ENCODE results near the gene LRRC2. TPM values are rescaled to one million over a fixed set of nuclear protein-coding genes. Genes with fewer than 3 reads are reported as not detected.

LRRC2 gene
- total RNA-seq, 1 experiment from 2014 or later = not detected

DNA sequence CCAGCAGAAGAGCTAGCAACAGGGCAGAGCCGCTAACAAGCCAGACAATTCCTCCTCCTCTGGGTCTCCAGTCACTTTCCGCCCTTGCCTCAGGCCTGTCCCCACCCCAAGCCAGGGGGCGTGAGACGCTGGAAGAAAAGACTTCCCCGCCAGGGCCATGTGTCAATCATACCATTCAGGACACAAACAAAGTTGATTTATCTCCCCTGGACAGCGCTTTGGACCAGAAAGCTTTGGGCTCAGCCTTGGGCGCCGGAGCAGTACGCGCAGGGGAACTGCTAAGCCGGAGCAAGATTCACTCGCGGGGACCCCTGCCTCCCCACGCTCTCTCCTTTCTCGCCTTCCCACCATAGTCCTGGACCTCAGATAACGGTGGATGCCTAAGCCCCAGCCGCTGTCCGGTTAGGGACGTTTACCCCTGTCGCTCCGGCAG lies 479 bp downstream of the LRRC2 start:
- no peak for TF ChIP-seq TCF7L2 (IDR thresholded peaks at IDR 0.05; ENCODE audit: low read depth, low read length)
- Histone ChIP-seq H3K4me1 (ENCODE audit: control insufficient read depth, insufficient read depth, low read length) (no peaks in the 10 kb centered on the region), H3K9me3 (ENCODE audit: control insufficient read depth, insufficient read depth, low read depth, low read length) (no peaks in the 10 kb centered on the region), H3K27me3 (ENCODE audit: control insufficient read depth, insufficient read depth, low read length) (peaks cover 5% of the 10 kb centered on the region), H3K36me3 (ENCODE audit: control insufficient read depth, insufficient read depth, low read length) (no peaks in the 10 kb centered on the region), H3K4me3 (ENCODE audit: low read depth in 2 of 2, low read length in 2 of 2) (peak overlapping the region; percentile 37 to 47), H3K27ac (ENCODE audit: low read length) (no peak overlapping the region)
- POLR2A ChIA-PET = no interaction called here
- DNase-seq (ENCODE audit: low read depth, low spot score) (no peak), ATAC-seq (peak; percentile 58)
- BruUV-seq (replicated peaks) = no TSS peak
- intact Hi-C loops (cut with micrococcal nuclease; ENCODE audit: unreplicated experiment) (no loop called here), in situ Hi-C loops (cut with HindIII; ENCODE audit: low pct_unique_long_range_greater_than_20kb, low sequenced_read_pairs) (no loop called here)
- CTCF ChIA-PET = no interaction called here

DNA sequence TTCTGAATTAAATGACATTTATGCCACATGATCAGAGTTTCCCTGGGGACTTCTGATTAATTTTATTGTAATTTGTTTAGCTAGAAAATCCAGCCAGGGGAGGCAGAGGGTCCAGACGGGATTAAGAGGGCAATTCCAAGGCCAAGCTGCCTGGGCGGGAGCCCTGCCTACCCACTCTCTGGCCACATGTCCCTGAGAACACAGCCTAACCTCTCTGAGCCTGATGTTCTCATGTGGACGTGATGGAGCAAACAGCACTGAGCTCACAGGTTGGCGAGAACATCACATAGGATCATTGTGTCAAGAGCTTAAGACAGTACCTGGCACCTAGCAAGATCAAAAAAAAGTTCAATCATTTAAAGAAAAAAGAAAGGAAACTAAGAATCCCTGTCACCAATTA lies 1.0 kb downstream of the LRRC2 start:
- intact Hi-C loops (cut with micrococcal nuclease; ENCODE audit: unreplicated experiment) = no loop called here
- Histone ChIP-seq H3K27me3 (ENCODE audit: control insufficient read depth, insufficient read depth, low read length) (peaks cover 5% of the 10 kb centered on the region), H3K4me3 (ENCODE audit: low read depth in 2 of 2, low read length in 2 of 2) (no peak overlapping the region), H3K4me1 (ENCODE audit: control insufficient read depth, insufficient read depth, low read length) (no peaks in the 10 kb centered on the region), H3K27ac (ENCODE audit: low read length) (no peak overlapping the region), H3K9me3 (ENCODE audit: control insufficient read depth, insufficient read depth, low read depth, low read length) (no peaks in the 10 kb centered on the region), H3K36me3 (ENCODE audit: control insufficient read depth, insufficient read depth, low read length) (no peaks in the 10 kb centered on the region)
- ATAC-seq (no peak), DNase-seq (ENCODE audit: low read depth, low spot score) (no peak)
- BruUV-seq (replicated peaks) = no TSS peak
- TF ChIP-seq, protein P1, sequence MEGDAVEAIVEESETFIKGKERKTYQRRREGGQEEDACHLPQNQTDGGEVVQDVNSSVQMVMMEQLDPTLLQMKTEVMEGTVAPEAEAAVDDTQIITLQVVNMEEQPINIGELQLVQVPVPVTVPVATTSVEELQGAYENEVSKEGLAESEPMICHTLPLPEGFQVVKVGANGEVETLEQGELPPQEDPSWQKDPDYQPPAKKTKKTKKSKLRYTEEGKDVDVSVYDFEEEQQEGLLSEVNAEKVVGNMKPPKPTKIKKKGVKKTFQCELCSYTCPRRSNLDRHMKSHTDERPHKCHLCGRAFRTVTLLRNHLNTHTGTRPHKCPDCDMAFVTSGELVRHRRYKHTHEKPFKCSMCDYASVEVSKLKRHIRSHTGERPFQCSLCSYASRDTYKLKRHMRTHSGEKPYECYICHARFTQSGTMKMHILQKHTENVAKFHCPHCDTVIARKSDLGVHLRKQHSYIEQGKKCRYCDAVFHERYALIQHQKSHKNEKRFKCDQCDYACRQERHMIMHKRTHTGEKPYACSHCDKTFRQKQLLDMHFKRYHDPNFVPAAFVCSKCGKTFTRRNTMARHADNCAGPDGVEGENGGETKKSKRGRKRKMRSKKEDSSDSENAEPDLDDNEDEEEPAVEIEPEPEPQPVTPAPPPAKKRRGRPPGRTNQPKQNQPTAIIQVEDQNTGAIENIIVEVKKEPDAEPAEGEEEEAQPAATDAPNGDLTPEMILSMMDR (IDR thresholded peaks at IDR 0.05) = no peak
- TF ChIP-seq, protein P2, sequence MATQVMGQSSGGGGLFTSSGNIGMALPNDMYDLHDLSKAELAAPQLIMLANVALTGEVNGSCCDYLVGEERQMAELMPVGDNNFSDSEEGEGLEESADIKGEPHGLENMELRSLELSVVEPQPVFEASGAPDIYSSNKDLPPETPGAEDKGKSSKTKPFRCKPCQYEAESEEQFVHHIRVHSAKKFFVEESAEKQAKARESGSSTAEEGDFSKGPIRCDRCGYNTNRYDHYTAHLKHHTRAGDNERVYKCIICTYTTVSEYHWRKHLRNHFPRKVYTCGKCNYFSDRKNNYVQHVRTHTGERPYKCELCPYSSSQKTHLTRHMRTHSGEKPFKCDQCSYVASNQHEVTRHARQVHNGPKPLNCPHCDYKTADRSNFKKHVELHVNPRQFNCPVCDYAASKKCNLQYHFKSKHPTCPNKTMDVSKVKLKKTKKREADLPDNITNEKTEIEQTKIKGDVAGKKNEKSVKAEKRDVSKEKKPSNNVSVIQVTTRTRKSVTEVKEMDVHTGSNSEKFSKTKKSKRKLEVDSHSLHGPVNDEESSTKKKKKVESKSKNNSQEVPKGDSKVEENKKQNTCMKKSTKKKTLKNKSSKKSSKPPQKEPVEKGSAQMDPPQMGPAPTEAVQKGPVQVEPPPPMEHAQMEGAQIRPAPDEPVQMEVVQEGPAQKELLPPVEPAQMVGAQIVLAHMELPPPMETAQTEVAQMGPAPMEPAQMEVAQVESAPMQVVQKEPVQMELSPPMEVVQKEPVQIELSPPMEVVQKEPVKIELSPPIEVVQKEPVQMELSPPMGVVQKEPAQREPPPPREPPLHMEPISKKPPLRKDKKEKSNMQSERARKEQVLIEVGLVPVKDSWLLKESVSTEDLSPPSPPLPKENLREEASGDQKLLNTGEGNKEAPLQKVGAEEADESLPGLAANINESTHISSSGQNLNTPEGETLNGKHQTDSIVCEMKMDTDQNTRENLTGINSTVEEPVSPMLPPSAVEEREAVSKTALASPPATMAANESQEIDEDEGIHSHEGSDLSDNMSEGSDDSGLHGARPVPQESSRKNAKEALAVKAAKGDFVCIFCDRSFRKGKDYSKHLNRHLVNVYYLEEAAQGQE (IDR thresholded peaks at IDR 0.05; ENCODE audit: insufficient read depth in 1 of 2, low read depth in 2 of 2, low read length in 1 of 2) = no peak
- TF ChIP-seq SIN3A (IDR thresholded peaks at IDR 0.05; ENCODE audit: borderline replicate concordance, insufficient read depth, low read depth, low read length) (no peak), POLR2AphosphoS5 (IDR thresholded peaks at IDR 0.05; ENCODE audit: low read depth, low read length) (no peak), TCF7L2 (IDR thresholded peaks at IDR 0.05; ENCODE audit: low read depth, low read length) (no peak)
- ChIA-PET CTCF (no interaction called here), POLR2A (no interaction called here)
- in situ Hi-C loops (cut with HindIII; ENCODE audit: low pct_unique_long_range_greater_than_20kb, low sequenced_read_pairs) = no loop called here

DNA sequence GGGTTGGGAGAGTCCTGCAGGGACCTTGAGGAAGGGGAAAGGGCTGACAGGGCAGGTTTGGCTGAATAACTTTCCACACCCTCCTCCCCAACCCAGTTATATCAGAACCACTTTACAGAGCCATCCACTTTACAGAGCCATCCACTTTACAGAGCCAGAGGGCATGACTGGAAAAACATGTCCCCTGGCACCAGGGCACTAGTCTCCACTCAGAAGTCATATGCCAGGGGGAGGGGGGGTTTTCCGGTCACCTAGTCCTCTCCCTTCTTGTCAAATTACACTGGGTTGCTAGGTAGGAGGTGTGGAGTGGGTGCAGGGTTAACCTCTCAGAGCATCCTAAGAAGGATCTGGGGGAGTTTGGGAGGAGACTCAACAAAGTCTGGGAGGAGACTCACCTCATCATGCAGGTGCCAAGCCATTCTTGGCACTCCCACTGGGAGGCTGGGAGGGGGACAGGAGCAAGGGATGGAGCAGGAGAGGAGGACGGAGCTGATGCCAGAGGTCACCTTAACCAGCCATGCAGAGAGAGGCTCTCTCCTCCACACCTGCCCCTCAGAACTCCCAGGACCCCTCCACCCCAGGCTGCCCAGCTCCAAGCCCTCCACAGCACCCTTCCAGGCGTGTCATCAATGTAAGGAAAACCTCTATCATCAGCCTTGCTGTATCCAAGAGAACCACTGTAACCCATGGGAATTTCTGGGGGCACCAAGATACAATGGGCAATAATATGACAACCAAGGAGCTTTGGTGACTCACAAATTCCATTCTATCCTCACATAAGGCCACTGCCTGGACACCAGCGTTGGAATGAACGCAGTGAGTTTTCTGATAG lies 1.7 kb downstream of the LRRC2 start:
- no peak for DNase-seq (ENCODE audit: low read depth, low spot score)
- no peaks in the 10 kb centered on the region for H3K36me3 ChIP-seq (ENCODE audit: control insufficient read depth, insufficient read depth, low read length)
- BruUV-seq (replicated peaks) = no TSS peak
- no peak for TF ChIP-seq TCF7L2 (IDR thresholded peaks at IDR 0.05; ENCODE audit: low read depth, low read length)
- TF ChIP-seq, protein P1 (IDR thresholded peaks at IDR 0.05) = no peak
- no peak for TF ChIP-seq SIN3A (IDR thresholded peaks at IDR 0.05; ENCODE audit: borderline replicate concordance, insufficient read depth, low read depth, low read length)
- TF ChIP-seq POLR2AphosphoS5 (IDR thresholded peaks at IDR 0.05; ENCODE audit: low read depth, low read length) = no peak
- TF ChIP-seq, protein P2 (IDR thresholded peaks at IDR 0.05; ENCODE audit: insufficient read depth in 1 of 2, low read depth in 2 of 2, low read length in 1 of 2) = no peak
- in situ Hi-C loops (cut with HindIII; ENCODE audit: low pct_unique_long_range_greater_than_20kb, low sequenced_read_pairs) (no loop called here), intact Hi-C loops (cut with micrococcal nuclease; ENCODE audit: unreplicated experiment) (no loop called here)
- no peak overlapping the region for H3K4me3 ChIP-seq (ENCODE audit: low read depth in 2 of 2, low read length in 2 of 2)
- no peaks in the 10 kb centered on the region for H3K9me3 ChIP-seq (ENCODE audit: control insufficient read depth, insufficient read depth, low read depth, low read length)
- ATAC-seq = no peak
- H3K4me1 ChIP-seq (ENCODE audit: control insufficient read depth, insufficient read depth, low read length) = no peaks in the 10 kb centered on the region
- ChIA-PET CTCF (no interaction called here), POLR2A (no interaction called here)
- no peak overlapping the region for H3K27ac ChIP-seq (ENCODE audit: low read length)
- H3K27me3 ChIP-seq (ENCODE audit: control insufficient read depth, insufficient read depth, low read length) = peaks cover 5% of the 10 kb centered on the region

Measured in Panc1 (cell line).